ENCODE data around the gene FFAR4. TPM values are rescaled to one million over a fixed set of nuclear protein-coding genes. Genes with fewer than 3 reads are reported as not detected.

The FFAR4 gene
- total RNA-seq, 1 donor from 2014 or later: not detected

DNA sequence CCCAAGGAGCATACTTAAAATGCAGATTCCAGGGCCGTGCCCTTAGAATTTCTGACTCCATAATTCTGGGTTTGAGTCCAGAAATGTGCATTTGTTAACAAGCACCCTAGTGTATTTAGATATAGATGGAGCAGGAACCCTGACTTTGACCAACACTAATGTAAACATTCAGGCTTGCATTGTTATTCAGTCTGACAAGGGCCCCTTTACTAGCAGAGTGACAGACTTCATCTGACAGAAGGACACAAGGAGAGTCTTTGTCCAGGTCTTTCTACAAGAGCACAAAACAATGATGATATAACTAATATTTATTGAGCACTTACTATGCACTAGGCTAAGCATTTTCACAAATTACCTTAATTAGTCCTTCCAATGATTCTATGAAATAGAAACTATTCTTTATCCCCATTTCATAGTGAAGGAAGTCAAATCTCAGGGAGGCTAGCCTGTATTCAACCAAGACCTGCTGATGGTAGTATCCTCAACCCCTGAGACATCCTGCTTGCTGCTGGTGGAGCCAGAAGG lies 30.7 kb downstream of the FFAR4 start:
- DNase-seq (ENCODE audit: low spot score): no peak
- Mint-ChIP-seq H3K27ac (no peak overlapping the region), H3K36me3 (ENCODE audit: low read depth) (no peaks in the 10 kb centered on the region), H3K27me3 (ENCODE audit: insufficient read depth) (peaks cover 20% of the 10 kb centered on the region), H3K9me3 (no peaks in the 10 kb centered on the region), H3K4me1 (ENCODE audit: low read depth) (no peaks in the 10 kb centered on the region), H3K4me3 (no peak overlapping the region)
- intact Hi-C loops (cut with micrococcal nuclease): no loop called here

DNA sequence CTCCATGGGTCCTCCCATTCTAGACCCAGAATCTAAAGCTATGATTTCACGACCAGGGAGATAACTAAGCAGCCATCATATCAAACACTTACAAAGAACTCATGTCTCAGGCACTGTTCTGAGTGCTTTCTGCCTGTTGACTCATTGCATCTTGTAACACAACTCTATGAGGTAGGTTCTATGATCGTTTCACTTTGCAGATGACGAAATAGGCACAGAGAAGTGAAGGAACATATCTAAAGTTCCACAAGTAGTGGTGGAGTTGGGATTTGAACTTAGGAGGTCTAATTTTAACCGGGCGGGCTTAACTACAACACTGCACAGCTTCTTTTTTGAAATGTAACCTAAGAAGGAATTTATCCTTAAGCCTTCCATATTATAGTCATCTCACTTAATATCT lies 31.7 kb downstream of the FFAR4 start:
- Mint-ChIP-seq H3K27ac (no peak overlapping the region), H3K27me3 (ENCODE audit: insufficient read depth) (peaks cover 28% of the 10 kb centered on the region), H3K4me3 (no peak overlapping the region), H3K4me1 (ENCODE audit: low read depth) (no peaks in the 10 kb centered on the region), H3K36me3 (ENCODE audit: low read depth) (no peaks in the 10 kb centered on the region), H3K9me3 (no peaks in the 10 kb centered on the region)
- no peak for DNase-seq (ENCODE audit: low spot score)
- intact Hi-C loops (cut with micrococcal nuclease): no loop called here

DNA sequence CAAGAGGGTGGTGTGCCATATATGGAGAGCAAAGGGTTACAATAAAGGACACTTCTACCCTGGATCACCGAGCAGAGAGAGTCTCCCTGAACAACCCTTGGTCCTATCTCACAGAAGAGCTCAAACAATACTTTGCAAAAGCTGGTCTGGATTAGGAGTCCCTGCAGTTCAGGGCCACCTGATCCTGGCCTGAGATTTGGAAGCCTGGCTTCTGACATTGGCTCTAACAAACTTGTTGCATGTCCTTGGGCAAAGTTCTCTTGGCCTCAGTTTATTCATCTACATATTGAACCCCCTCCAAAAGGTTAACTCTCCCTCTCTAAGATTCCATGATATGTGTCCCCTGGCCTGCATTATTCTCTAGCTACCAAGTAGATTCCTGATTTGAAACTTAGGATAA lies 32.9 kb downstream of the FFAR4 start:
- Mint-ChIP-seq H3K4me3 (no peak overlapping the region), H3K27me3 (ENCODE audit: insufficient read depth) (peaks cover 35% of the 10 kb centered on the region), H3K4me1 (ENCODE audit: low read depth) (no peaks in the 10 kb centered on the region), H3K9me3 (no peaks in the 10 kb centered on the region), H3K36me3 (ENCODE audit: low read depth) (no peaks in the 10 kb centered on the region), H3K27ac (no peak overlapping the region)
- no peak for DNase-seq (ENCODE audit: low spot score)
- intact Hi-C loops (cut with micrococcal nuclease): no loop called here

DNA sequence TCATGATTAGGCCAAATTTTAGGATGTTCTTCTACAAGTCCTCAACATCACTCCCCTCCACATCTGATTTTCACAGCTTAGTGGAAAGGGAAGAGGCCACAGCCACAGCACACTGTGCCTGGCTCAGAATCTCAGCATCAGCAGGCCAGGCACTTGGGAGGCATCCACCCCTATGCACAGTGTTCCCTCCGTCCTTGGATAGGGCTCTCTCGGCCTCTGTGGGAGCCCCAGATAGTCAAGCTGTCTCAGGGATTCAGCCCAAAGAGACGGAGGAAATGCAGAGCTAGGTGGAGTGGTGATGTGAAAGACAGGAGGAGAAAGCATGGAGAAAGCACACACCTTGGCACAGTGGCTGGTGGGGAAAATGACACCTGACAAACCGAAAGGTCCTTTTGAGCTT lies 33.3 kb downstream of the FFAR4 start:
- H3K36me3 Mint-ChIP-seq (ENCODE audit: low read depth): no peaks in the 10 kb centered on the region
- no peak overlapping the region for H3K4me3 Mint-ChIP-seq
- H3K4me1 Mint-ChIP-seq (ENCODE audit: low read depth): no peaks in the 10 kb centered on the region
- intact Hi-C loops (cut with micrococcal nuclease): no loop called here
- DNase-seq (ENCODE audit: low spot score): no peak
- H3K9me3 Mint-ChIP-seq: no peaks in the 10 kb centered on the region
- H3K27ac Mint-ChIP-seq: no peak overlapping the region
- peaks cover 35% of the 10 kb centered on the region for H3K27me3 Mint-ChIP-seq (ENCODE audit: insufficient read depth)

DNA sequence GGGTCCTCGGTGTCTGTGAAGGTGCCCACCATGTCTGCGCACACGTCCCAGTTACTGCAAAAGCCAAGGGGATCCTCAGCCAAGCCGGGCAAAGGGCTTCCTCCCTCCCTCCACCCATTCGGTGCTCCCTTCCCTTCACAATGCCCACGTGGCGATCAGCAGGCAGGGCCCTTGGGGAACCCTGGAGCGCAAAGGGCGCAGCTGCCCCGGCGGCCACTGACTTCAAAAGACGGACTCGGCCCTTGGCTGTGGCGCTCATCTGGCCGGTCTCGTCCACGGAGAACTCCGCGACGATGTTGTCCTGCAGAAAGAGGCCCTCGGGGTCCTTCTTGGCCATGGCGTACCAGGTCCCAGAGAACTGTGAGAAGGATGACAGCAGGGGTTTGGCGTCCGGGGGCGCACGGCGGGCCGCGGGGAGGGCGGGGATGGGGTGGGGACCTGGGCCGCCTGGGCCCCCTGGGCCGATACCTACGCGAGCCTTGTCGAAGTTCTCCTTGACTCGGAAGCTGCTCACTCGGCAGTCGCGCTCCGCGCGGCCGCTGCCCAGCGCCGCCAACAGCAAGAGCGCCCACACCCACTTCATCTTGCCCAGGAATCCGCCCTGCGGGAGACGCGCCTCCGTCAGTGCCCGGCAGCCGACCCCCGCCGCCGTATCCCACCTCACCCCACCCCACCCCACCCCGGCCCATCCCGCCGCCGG lies 34.1 kb downstream of the FFAR4 start:
- no peaks in the 10 kb centered on the region for H3K4me1 Mint-ChIP-seq (ENCODE audit: low read depth)

DNA sequence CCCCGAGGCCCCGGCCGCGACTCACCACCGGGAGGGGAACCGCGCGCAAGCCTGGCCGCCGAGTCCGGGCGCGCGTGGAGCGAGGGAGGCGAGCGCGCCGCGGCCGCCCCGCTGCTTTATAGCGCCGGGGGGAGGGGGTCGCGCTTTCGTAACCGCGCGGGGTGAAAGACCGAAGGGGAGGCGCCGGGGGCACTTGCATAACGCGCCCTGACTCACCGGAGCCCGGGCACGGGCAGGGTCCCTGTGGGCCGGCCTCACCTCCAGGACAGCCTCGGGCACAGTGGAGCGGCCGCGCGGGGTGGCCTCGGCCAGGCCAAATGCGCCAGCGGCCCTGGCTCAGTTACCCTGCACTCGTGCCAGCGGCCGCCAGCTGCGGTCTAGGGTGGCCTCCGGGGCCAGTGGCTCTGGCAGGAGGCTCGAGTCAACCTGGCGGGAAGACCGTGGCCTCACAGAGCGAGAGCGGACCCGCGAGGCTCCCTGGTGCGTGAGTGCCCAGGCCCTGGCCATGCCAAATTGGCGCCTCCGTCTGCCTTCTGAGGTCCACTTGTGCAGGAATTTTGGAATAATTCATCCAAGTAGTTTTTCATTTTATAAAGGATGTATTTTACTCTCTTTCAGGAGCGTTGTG lies 34.8 kb downstream of the FFAR4 start, which contains the start of gene RBP4:
RBP4 (minus strand) TSS at position 90 of the 628 bp plus-strand sequence. CDS start 207 bp downstream, outside the sequence.
- Mint-ChIP-seq H3K36me3 (ENCODE audit: low read depth) (no peaks in the 10 kb centered on the region), H3K27me3 (ENCODE audit: insufficient read depth) (peaks cover 37% of the 10 kb centered on the region), H3K4me1 (ENCODE audit: low read depth) (no peaks in the 10 kb centered on the region), H3K27ac (no peak within 1 kb of the TSS), H3K4me3 (no peak within 1 kb of the TSS), H3K9me3 (no peaks in the 10 kb centered on the region)
- DNase-seq (ENCODE audit: low spot score): no peak
- intact Hi-C loops (cut with micrococcal nuclease): no loop called here

More for the DNA sequence above, 34.1 kb downstream of the FFAR4 start:
- Mint-ChIP-seq H3K36me3 (ENCODE audit: low read depth) (no peaks in the 10 kb centered on the region), H3K9me3 (no peaks in the 10 kb centered on the region), H3K27me3 (ENCODE audit: insufficient read depth) (peaks cover 37% of the 10 kb centered on the region), H3K27ac (no peak overlapping the region), H3K4me3 (no peak overlapping the region)
- intact Hi-C loops (cut with micrococcal nuclease): no loop called here
- DNase-seq (ENCODE audit: low spot score): no peak

DNA sequence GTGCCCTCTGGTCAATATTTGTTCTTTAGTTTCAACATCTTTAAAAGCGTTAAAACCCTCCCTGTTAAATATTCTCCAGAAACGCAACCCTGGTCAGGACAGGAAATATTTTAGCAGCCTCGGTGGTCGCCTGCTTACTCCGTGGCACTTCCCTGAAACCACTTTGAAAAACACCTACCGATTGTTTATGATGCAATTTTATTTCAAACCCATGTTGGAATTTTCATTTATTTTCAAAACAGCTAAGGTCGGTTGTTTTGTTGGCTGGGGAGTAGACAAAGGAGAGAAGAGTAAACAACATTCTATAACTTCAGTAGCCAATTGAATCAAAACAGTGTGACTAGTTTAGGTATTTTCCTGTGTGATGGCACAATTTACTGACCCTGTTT lies 35.3 kb downstream of the FFAR4 start:
- no peak overlapping the region for H3K4me3 Mint-ChIP-seq
- H3K27ac Mint-ChIP-seq: no peak overlapping the region
- no peak for DNase-seq (ENCODE audit: low spot score)
- H3K27me3 Mint-ChIP-seq (ENCODE audit: insufficient read depth): peaks cover 37% of the 10 kb centered on the region
- H3K36me3 Mint-ChIP-seq (ENCODE audit: low read depth): no peaks in the 10 kb centered on the region
- no peaks in the 10 kb centered on the region for H3K4me1 Mint-ChIP-seq (ENCODE audit: low read depth)
- H3K9me3 Mint-ChIP-seq: no peaks in the 10 kb centered on the region
- intact Hi-C loops (cut with micrococcal nuclease): no loop called here

DNA sequence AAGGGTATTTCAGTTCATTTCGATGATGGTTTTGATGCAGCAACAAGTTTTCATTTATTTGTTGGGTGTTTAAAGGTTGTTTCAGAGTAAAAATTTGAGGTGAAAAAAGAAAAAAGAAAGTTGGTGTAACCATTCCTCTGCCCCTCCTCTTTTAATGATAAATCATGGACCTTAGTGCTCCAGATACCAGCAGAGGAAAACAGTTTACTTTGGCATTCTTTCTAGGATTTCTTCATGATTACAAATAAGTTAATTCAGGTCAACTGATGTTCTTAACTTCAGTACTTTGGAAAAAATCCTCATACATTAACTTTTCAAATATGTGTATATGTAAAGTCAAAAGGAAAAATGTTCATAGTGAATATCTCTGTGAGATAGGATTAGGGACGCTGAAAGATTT lies 36.6 kb downstream of the FFAR4 start:
- Mint-ChIP-seq H3K4me1 (ENCODE audit: low read depth) (no peaks in the 10 kb centered on the region), H3K9me3 (no peaks in the 10 kb centered on the region), H3K36me3 (ENCODE audit: low read depth) (no peaks in the 10 kb centered on the region), H3K27me3 (ENCODE audit: insufficient read depth) (peaks cover 37% of the 10 kb centered on the region), H3K4me3 (no peak overlapping the region), H3K27ac (no peak overlapping the region)
- no peak for DNase-seq (ENCODE audit: low spot score)
- intact Hi-C loops (cut with micrococcal nuclease): no loop called here

DNA sequence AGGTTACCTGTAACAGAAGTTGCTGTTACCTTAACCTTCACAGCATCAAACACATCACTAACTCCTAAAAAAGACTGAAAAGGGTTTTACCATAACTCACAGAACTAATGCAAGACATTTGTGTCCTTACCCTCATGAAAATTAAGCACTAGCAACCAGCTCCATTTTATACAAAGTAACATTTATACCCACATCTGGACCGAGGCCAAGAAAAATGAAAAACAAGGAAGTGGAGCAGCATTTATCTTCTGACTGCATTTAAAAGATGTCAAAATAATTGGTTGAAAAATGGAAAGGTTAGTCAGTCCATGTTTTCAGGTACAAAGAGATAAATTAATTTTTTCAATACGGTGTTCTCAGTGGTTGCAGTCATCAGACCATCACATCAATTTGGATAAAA lies 37.7 kb downstream of the FFAR4 start:
- Mint-ChIP-seq H3K4me1 (ENCODE audit: low read depth) (no peaks in the 10 kb centered on the region), H3K9me3 (no peaks in the 10 kb centered on the region), H3K27ac (no peak overlapping the region), H3K27me3 (ENCODE audit: insufficient read depth) (peaks cover 34% of the 10 kb centered on the region), H3K36me3 (ENCODE audit: low read depth) (no peaks in the 10 kb centered on the region), H3K4me3 (no peak overlapping the region)
- DNase-seq (ENCODE audit: low spot score): no peak
- intact Hi-C loops (cut with micrococcal nuclease): no loop called here

DNA sequence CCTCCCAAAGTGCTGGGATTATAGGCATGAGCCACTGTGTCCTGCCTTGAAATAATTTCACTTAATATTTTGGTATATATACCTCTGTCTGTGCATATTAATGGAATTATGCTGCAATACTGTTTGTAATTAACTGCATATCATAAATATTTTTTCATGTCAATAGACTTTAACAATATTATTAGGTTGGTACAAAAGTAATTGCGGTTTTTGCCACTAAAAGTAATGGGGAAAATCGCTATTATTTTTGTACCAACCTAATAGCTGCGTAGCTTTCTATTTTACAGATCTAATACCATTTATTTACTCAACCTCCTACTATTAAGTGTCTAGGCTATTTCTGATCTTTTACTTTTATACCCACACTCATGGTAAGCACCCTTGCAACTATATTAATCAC lies 42.0 kb downstream of the FFAR4 start:
- intact Hi-C loops (cut with micrococcal nuclease): no loop called here
- no peak overlapping the region for H3K27ac Mint-ChIP-seq

DNA sequence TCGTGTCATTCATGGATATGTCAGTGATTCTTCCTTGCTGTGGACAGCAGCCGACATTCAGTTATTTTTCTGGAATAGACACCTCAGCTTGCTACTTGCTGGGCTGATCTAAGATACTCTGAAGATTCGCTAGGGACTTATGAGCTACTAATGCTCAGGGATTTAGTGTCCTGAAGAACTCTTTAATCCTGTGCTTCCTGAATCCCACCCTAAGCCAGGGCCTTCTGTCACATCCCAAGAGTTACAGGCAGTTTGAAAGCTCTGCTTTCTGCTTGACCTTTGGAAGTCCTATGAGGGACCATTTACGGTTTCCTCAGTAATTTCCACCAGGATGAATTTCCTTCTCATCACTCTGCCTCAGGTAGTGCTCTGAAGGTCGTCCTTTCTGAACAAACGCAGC lies 45.8 kb downstream of the FFAR4 start, which contains the start of gene PDE6C:
PDE6C (plus strand) TSS at position 227 of the 400 bp plus-strand sequence. CDS start 189 bp downstream, outside the sequence.
- DNase-seq (ENCODE audit: low spot score): no peak
- H3K4me1 Mint-ChIP-seq (ENCODE audit: low read depth): no peaks in the 10 kb centered on the region
- no peak within 1 kb of the TSS for H3K27ac Mint-ChIP-seq
- no peak within 1 kb of the TSS for H3K4me3 Mint-ChIP-seq
- no peaks in the 10 kb centered on the region for H3K9me3 Mint-ChIP-seq
- no peaks in the 10 kb centered on the region for H3K36me3 Mint-ChIP-seq (ENCODE audit: low read depth)
- intact Hi-C loops (cut with micrococcal nuclease): no loop called here
- H3K27me3 Mint-ChIP-seq (ENCODE audit: insufficient read depth): peaks cover 3% of the 10 kb centered on the region

More for the DNA sequence above, 42.0 kb downstream of the FFAR4 start:
- Mint-ChIP-seq H3K27me3 (ENCODE audit: insufficient read depth) (peaks cover 12% of the 10 kb centered on the region), H3K4me1 (ENCODE audit: low read depth) (no peaks in the 10 kb centered on the region), H3K4me3 (no peak overlapping the region), H3K9me3 (no peaks in the 10 kb centered on the region), H3K36me3 (ENCODE audit: low read depth) (no peaks in the 10 kb centered on the region)
- DNase-seq (ENCODE audit: low spot score): no peak

DNA sequence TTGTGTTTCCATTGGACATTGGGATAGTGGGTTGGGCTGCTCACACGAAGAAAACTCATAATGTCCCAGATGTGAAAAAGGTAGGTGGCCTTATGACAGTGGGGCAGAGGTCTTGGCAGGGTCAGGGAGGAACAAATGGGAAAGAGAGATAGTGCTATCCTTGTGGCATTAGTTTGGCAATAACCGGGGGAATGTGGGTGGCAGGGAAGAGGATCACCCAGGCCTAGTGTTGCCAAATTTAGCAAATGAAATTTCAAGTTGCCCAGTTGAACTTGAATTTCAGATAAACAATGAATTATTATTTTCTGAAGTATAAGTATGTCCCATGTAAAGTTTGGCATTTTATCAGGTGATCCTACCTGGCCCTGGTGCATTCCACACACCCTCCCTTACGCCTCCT lies 46.7 kb downstream of the FFAR4 start:
- Mint-ChIP-seq H3K27me3 (ENCODE audit: insufficient read depth) (peaks cover 3% of the 10 kb centered on the region), H3K36me3 (ENCODE audit: low read depth) (no peaks in the 10 kb centered on the region), H3K9me3 (no peaks in the 10 kb centered on the region), H3K4me1 (ENCODE audit: low read depth) (no peaks in the 10 kb centered on the region), H3K27ac (no peak overlapping the region), H3K4me3 (no peak overlapping the region)
- DNase-seq (ENCODE audit: low spot score): no peak
- intact Hi-C loops (cut with micrococcal nuclease): no loop called here

DNA sequence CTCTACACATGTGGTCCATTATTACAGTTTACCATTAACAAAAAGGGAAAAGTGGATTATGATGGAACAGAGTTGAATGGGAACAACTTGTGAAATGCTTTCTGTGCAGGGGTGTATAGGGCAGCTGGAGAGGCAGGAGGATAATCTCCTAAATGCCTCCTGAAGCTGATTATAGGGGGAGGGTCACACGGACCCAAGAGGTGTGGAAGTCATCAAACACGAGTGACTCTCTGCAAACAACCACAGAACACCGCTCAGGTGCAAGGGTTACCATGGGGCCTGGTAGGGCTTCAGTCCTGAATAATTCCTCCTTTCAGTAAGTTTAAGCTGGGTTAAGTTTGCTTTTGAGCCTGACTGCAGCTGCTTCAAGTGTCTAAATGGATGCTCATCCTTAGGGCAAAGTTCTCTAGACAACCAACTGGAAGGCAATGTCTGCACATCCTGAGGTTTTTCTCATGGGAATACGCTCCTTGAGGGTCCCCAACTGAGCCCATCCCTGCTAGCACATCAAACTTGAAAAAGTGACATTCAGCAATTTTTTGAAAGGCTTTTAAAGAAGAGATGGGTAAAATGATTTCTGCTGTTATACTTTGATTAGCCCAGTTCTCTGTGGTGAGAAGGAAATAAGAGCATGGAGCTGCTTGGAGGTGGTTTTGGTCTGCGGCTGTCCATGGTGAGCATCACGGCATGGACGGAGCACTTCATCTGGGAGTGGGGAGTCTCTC lies 47.8 kb downstream of the FFAR4 start:
- intact Hi-C loops (cut with micrococcal nuclease): no loop called here
- H3K27me3 Mint-ChIP-seq (ENCODE audit: insufficient read depth): peaks cover 3% of the 10 kb centered on the region
- no peak overlapping the region for H3K4me3 Mint-ChIP-seq
- no peaks in the 10 kb centered on the region for H3K9me3 Mint-ChIP-seq
- H3K4me1 Mint-ChIP-seq (ENCODE audit: low read depth): no peaks in the 10 kb centered on the region
- H3K27ac Mint-ChIP-seq: no peak overlapping the region
- H3K36me3 Mint-ChIP-seq (ENCODE audit: low read depth): no peaks in the 10 kb centered on the region
- no peak for DNase-seq (ENCODE audit: low spot score)
